Measurements from ENCODE around the gene CNEP1R1. TPM values are rescaled to one million over a fixed set of nuclear protein-coding genes. Genes with fewer than 3 reads are reported as not detected.

The CNEP1R1 gene
- total and polyA plus RNA-seq, 2 of the 8 experiments (the other 6 are each of a cell fraction or from before 2014, with no cell fraction given): 10.6 to 13.6 TPM

DNA sequence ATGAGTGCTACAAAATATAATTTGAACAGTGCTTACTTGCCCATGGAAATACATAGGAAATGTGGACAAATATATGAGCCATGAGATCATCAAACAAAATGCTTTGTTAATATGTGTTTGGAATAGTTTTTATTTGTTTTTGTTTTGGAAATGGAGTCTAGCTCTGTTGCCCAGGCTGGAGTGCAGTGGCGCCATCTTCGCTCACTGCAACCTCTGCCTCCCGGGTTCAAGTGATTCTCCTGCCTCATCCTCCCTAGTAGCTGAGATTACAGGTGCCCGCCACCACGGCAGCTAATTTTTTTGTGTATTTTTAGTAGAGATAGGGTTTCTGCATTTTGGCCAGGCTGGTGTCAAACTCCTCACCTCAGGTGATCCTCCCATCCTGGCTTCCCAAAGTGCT lies 2.8 kb downstream of the CNEP1R1 start:
- Histone ChIP-seq H3K23me2 (ENCODE audit: low read depth, low read length) (no peaks in the 10 kb centered on the region), H3K79me2 (ENCODE audit: control insufficient read depth in 1 of 2, insufficient read depth in 2 of 2, low read length in 2 of 2) (peaks cover 0 to 29% of the 10 kb centered on the region in 2 experiments; a peak in 2 of 4 replicates), H2BK5ac (ENCODE audit: low read depth, low read length) (no peak overlapping the region), H3K36me3 (ENCODE audit: control insufficient read depth in 2 of 4, insufficient read depth in 4 of 4, low read length in 3 of 4) (peaks cover 0 to 30% (median 7%) of the 10 kb centered on the region in 4 experiments; a peak in 6 of 8 replicates), H4K20me1 (replicated peaks in 1 of 2; ENCODE audit: control insufficient read depth in 1 of 2, insufficient read depth in 2 of 2, low read length in 2 of 2) (peaks cover 0 to 5% of the 10 kb centered on the region in 2 experiments), H2BK120ac (replicated peaks; ENCODE audit: low read depth, low read length) (no peak overlapping the region), H2AFZ (ENCODE audit: low read length) (no peak overlapping the region), H3K23ac (ENCODE audit: insufficient read length) (no peak overlapping the region), H4K5ac (ENCODE audit: insufficient read length, low read depth, low read length) (no peak overlapping the region), H3K56ac (replicated peaks; ENCODE audit: insufficient read length, low read depth, low read length) (no peak overlapping the region), H3K4me2 (ENCODE audit: insufficient read depth in 1 of 2, low read depth in 2 of 2, low read length in 2 of 2) (no peak overlapping the region), H3K27ac (ENCODE audit: low read depth, low read length) (no peak overlapping the region), H3K4me1 (replicated peaks in 1 of 4; ENCODE audit: control insufficient read depth in 3 of 4, insufficient read depth in 4 of 4, low read length in 3 of 4) (peaks cover 0 to 3% (median 0%) of the 10 kb centered on the region in 4 experiments; a peak in 2 of 7 replicates), H4K8ac (ENCODE audit: extremely low read depth, insufficient read depth, low read length) (no peak overlapping the region), H3K14ac (ENCODE audit: insufficient read length) (no peak overlapping the region), H2BK20ac (ENCODE audit: low read length) (no peak overlapping the region), H3K9ac (replicated peaks in 1 of 4; ENCODE audit: extremely low read depth in 1 of 4, low read depth in 3 of 4, low read length in 3 of 4) (no peak overlapping the region), H2BK15ac (ENCODE audit: low read length) (no peak overlapping the region), H3K4me3 (ENCODE audit: extremely low read depth in 1 of 4, insufficient read depth in 2 of 4, low read depth in 3 of 4, low read length in 4 of 4) (no peak overlapping the region), H2BK12ac (ENCODE audit: low read depth, low read length) (no peak overlapping the region), H4K91ac (replicated peaks; ENCODE audit: insufficient read length, low read length) (no peak overlapping the region), H3K9me3 (ENCODE audit: insufficient read depth in 2 of 2, low read depth in 1 of 2, low read length in 1 of 2) (no peaks in the 10 kb centered on the region), H3K18ac (ENCODE audit: extremely low read depth, low read length) (no peak overlapping the region), H3K79me1 (ENCODE audit: low read depth, low read length) (no peaks in the 10 kb centered on the region), H3K27me3 (replicated peaks in 1 of 4; ENCODE audit: control insufficient read depth in 3 of 4, extremely low read depth in 1 of 4, insufficient read depth in 3 of 4, low read length in 3 of 4) (no peaks in the 10 kb centered on the region), H2AK5ac (ENCODE audit: low read depth, low read length) (no peak overlapping the region), H3K4ac (replicated peaks; ENCODE audit: insufficient read length, low read depth, low read length) (no peak overlapping the region)
- FAIRE-seq (no peak), DNase-seq (ENCODE audit: low read depth in 1 of 2, low spot score in 2 of 2) (no peak)
- POLR2A ChIA-PET (ENCODE audit: partially characterized antibody): no interaction called here
- 85% methylated on average over 5 of the region's 5 CpGs; no CpG with 5 or more reads in 1 of the 2 experiments for WGBS, 2 experiments (ENCODE audit: extremely low coverage in 1 of 2, insufficient coverage in 1 of 2, insufficient read length in 1 of 2, insufficient replicate concordance in 2 of 2, low coverage in 1 of 2, low lambda C conversion rate in 2 of 2, missing lambda C conversion rate in 1 of 2)
- CTCF ChIA-PET (ENCODE audit: partially characterized antibody): no interaction called here
- TF ChIP-seq EZH2 (IDR thresholded peaks at IDR 0.05; ENCODE audit: low read depth, low read length, severe bottlenecking) (no peak), GTF2F1 (IDR thresholded peaks at IDR 0.05; ENCODE audit: borderline replicate concordance, low read depth, low read length) (no peak), RBBP5 (IDR thresholded peaks at IDR 0.05; ENCODE audit: borderline replicate concordance, low read depth, low read length) (no peak), FOSL1 (IDR thresholded peaks at IDR 0.05; ENCODE audit: insufficient read depth, low read depth, low read length) (no peak), JUN (IDR thresholded peaks at IDR 0.05; ENCODE audit: low read depth, low read length) (no peak), GABPA (IDR thresholded peaks at IDR 0.05; ENCODE audit: borderline replicate concordance, insufficient read depth, low read length) (no peak), NANOG (IDR thresholded peaks at IDR 0.05; ENCODE audit: insufficient read depth, low read depth, low read length, poor library complexity, severe bottlenecking) (no peak), BRCA1 (IDR thresholded peaks at IDR 0.05; ENCODE audit: low read depth, low read length) (no peak), KDM4A (IDR thresholded peaks at IDR 0.05; ENCODE audit: low read depth, low read length, severe bottlenecking) (no peak), POLR2A (IDR thresholded peaks at IDR 0.05; ENCODE audit: control extremely low read depth in 1 of 2, low read depth in 2 of 2, low read length in 2 of 2) (no peak), TAF1 (IDR thresholded peaks at IDR 0.05; ENCODE audit: low read depth, low read length) (no peak), TAF7 (optimal IDR thresholded peaks at IDR 0.05; ENCODE audit: borderline replicate concordance, low read depth, low read length) (no peak)
- TF ChIP-seq, protein P1, sequence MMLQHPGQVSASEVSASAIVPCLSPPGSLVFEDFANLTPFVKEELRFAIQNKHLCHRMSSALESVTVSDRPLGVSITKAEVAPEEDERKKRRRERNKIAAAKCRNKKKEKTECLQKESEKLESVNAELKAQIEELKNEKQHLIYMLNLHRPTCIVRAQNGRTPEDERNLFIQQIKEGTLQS (IDR thresholded peaks at IDR 0.05; ENCODE audit: insufficient read depth, low read depth, low read length): no peak
- TF ChIP-seq, protein P2, sequence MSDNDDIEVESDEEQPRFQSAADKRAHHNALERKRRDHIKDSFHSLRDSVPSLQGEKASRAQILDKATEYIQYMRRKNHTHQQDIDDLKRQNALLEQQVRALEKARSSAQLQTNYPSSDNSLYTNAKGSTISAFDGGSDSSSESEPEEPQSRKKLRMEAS (IDR thresholded peaks at IDR 0.05): no peak
